Mammary epithelial cell (primary cell): Measurements from ENCODE around the gene HFE.

Experiments used
- EZH2 ChIP-seq: IDR thresholded peaks from 2 replicates; pipeline ENCODE4 v1.6.1; 2012; ENCODE audit warnings: low read length, inconsistent platforms, borderline replicate concordance
- TF ChIP-seq, protein P1 (sequence below), 2 donors: IDR thresholded peaks in 1 of 2; conservative IDR thresholded peaks in 1 of 2; 2 replicates each; pipeline ENCODE4 v1.5.1; 2011 to 2012; ENCODE audit warnings: inconsistent platforms in 2 of 2, low read length in 2 of 2, mild to moderate bottlenecking in 2 of 2, control low read depth in 1 of 2, low read depth in 1 of 2; ENCODE audit not compliant: insufficient read depth in 1 of 2; ENCODE audit errors: extremely low read depth in 1 of 2

DNA sequence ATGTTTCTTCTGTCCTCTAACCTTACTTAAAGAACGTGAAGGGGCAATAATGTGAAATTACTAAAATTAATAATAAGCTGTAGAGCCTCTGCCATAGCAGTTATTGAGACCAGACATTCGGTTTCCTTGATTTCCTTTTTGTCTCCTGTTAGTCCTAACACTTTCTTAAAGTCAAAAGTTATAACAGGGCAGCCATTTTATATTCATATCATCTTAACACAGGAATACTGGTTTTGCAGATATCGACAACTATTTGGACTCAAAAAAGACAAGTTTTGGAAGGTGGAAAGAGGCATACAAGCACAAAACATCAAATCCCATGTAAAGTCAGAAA, 33.5 kb downstream of the HFE start:
- TF ChIP-seq EZH2, result no peak
- TF ChIP-seq, protein P1, sequence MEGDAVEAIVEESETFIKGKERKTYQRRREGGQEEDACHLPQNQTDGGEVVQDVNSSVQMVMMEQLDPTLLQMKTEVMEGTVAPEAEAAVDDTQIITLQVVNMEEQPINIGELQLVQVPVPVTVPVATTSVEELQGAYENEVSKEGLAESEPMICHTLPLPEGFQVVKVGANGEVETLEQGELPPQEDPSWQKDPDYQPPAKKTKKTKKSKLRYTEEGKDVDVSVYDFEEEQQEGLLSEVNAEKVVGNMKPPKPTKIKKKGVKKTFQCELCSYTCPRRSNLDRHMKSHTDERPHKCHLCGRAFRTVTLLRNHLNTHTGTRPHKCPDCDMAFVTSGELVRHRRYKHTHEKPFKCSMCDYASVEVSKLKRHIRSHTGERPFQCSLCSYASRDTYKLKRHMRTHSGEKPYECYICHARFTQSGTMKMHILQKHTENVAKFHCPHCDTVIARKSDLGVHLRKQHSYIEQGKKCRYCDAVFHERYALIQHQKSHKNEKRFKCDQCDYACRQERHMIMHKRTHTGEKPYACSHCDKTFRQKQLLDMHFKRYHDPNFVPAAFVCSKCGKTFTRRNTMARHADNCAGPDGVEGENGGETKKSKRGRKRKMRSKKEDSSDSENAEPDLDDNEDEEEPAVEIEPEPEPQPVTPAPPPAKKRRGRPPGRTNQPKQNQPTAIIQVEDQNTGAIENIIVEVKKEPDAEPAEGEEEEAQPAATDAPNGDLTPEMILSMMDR (conservative IDR thresholded peaks at IDR 0.05 in 1 of 2, IDR thresholded peaks at IDR 0.05 in 1 of 2; ENCODE audit: extremely low read depth in 1 of 2, insufficient read depth in 1 of 2, low read depth in 1 of 2, low read length in 2 of 2), result no peak
